ENCODE measurements around the gene SGO2.

SGO2 gene

GRCh38 chr2:200595913-200596312, 69.9 kb downstream of the SGO2 start:
- H3K27ac ChIP-seq: peak overlapping the region; percentile 95
- no peak for TF ChIP-seq CTCF (conservative IDR thresholded peaks at IDR 0.05)

GRCh38 chr2:200596774-200597570, 71.0 kb downstream of the SGO2 start:
- peak overlapping the region; percentile 95 for H3K27ac ChIP-seq
- no peak for TF ChIP-seq CTCF (conservative IDR thresholded peaks at IDR 0.05)

GRCh38 chr2:200599206-200599605, 73.2 kb downstream of the SGO2 start:
- TF ChIP-seq CTCF (conservative IDR thresholded peaks at IDR 0.05): no peak
- H3K27ac ChIP-seq: peak overlapping the region; percentile 95

- H3K27ac ChIP-seq: peak overlapping the region; percentile 95
- TF ChIP-seq CTCF (conservative IDR thresholded peaks at IDR 0.05): no peak
Measured at GRCh38 chr2:200600549-200601225, 74.7 kb downstream of the SGO2 start.

- peak overlapping the region; percentile 95 for H3K27ac ChIP-seq
- no peak for TF ChIP-seq CTCF (conservative IDR thresholded peaks at IDR 0.05)
Measured at GRCh38 chr2:200602584-200602983, 76.6 kb downstream of the SGO2 start.

GRCh38 chr2:200603972-200604371, 78.0 kb downstream of the SGO2 start:
- H3K27ac ChIP-seq: peak overlapping the region; percentile 95
- no peak for TF ChIP-seq CTCF (conservative IDR thresholded peaks at IDR 0.05)

- TF ChIP-seq CTCF (conservative IDR thresholded peaks at IDR 0.05): no peak
- H3K27ac ChIP-seq: peak overlapping the region; percentile 95; the same call in 1 of the 2 replicates
Measured at GRCh38 chr2:200604571-200605255, 78.7 kb downstream of the SGO2 start.
